Panc1 (cell line): ENCODE data around the gene AMIGO2. TPM values are rescaled to one million over a fixed set of nuclear protein-coding genes. Genes with fewer than 3 reads are reported as not detected.

Experiments used
- ATAC-seq: fragments of 200-7000 bp; cut with Tn5 transposase; 2 replicates; pipeline ENCODE4 v1.9.1; 2020; ENCODE audit warnings: mild to moderate bottlenecking, moderate library complexity
- BruUV-seq: library from RNA; stranded (reverse); fragments of 400-500 nt; replicated peaks from 2 replicates; lab custom pipeline; 2021; lab: Mats Ljungman, UMichigan
- CTCF ChIA-PET: fragments of 300-600 bp; sonication (Branson Sonifier 250); formaldehyde crosslinking; loops from one replicate; lab custom pipeline; 2022; ENCODE audit warnings: antibody characterized with exemption; lab: Charles Lee
- POLR2A ChIA-PET: fragments of 300-600 bp; sonication (Branson Sonifier 250); formaldehyde crosslinking; loops from one replicate; lab custom pipeline; 2022; ENCODE audit warnings: antibody characterized with exemption; lab: Charles Lee
- DNase-seq: peaks from one replicate; pipeline ENCODE4 v3.0.0-alpha.2; 2010; ENCODE audit warnings: low read depth, low spot score
- H3K27ac ChIP-seq: 2 replicates; pipeline ENCODE4 v1.5.1; 2011; ENCODE audit warnings: mild to moderate bottlenecking, low read length, inconsistent platforms
- H3K27me3 ChIP-seq: fragments of 200-500 bp; sonication (Bioruptor generic); 2 replicates; pipeline ENCODE4 v1.6.0; 2014; ENCODE audit warnings: low read length, inconsistent platforms; ENCODE audit not compliant: control insufficient read depth, insufficient read depth
- H3K36me3 ChIP-seq: fragments of 200-500 bp; sonication (Bioruptor generic); 2 replicates; pipeline ENCODE4 v1.5.1; 2014; ENCODE audit warnings: inconsistent platforms, mild to moderate bottlenecking, low read length, moderate library complexity; ENCODE audit not compliant: control insufficient read depth, insufficient read depth
- H3K4me1 ChIP-seq: 2 replicates; pipeline ENCODE4 v1.5.1; 2011; ENCODE audit warnings: inconsistent platforms, mild to moderate bottlenecking, low read length, moderate library complexity; ENCODE audit not compliant: control insufficient read depth, insufficient read depth
- H3K4me3 ChIP-seq, 2 experiments: 2 replicates each; pipeline ENCODE4 v1.5.1; 2011 to 2012; ENCODE audit warnings: low read depth in 2 of 2, low read length in 2 of 2, mild to moderate bottlenecking in 2 of 2, inconsistent platforms in 1 of 2, moderate library complexity in 1 of 2
- H3K9me3 ChIP-seq: fragments of 200-500 bp; sonication (Bioruptor generic); 2 replicates; pipeline ENCODE4 v1.5.1; 2014; ENCODE audit warnings: low read depth, mild to moderate bottlenecking, inconsistent platforms, low read length, moderate library complexity; ENCODE audit not compliant: control insufficient read depth, insufficient read depth
- CTCF ChIP-seq: fragments of 450-650 bp; IDR thresholded peaks from 2 replicates; pipeline ENCODE4 v1.5.1; 2017; ENCODE audit warnings: mild to moderate bottlenecking
- POLR2AphosphoS5 ChIP-seq: IDR thresholded peaks from 2 replicates; pipeline ENCODE4 v1.6.1; 2012; ENCODE audit warnings: mild to moderate bottlenecking, low read depth, low read length, moderate library complexity
- SIN3A ChIP-seq: IDR thresholded peaks from 2 replicates; pipeline ENCODE4 v1.6.1; 2012; ENCODE audit warnings: low read depth, mild to moderate bottlenecking, low read length, moderate library complexity, borderline replicate concordance; ENCODE audit not compliant: insufficient read depth
- TCF7L2 ChIP-seq: IDR thresholded peaks from 2 replicates; pipeline ENCODE4 v1.6.1; 2011; ENCODE audit warnings: mild to moderate bottlenecking, low read depth, low read length, inconsistent platforms
- in situ Hi-C: cut with HindIII; loops from 2 replicates; pipeline ENCODE4 v1.10.0; 2016; ENCODE audit warnings: low sequenced_read_pairs, low pct_unique_long_range_greater_than_20kb
- intact Hi-C: fragments of 100-400 bp; cut with micrococcal nuclease; formaldehyde crosslinking; loops from one replicate; pipeline ENCODE4 v1.10.0; 2022; ENCODE audit not compliant: unreplicated experiment
- total RNA-seq: library from RNA; stranded (reverse); gene quantifications from one replicate; pipeline ENCODE4 v1.2.1, GENCODE V29; 2021; ENCODE audit not compliant: unreplicated experiment
- TF ChIP-seq, protein P1 (sequence below), 2 experiments: IDR thresholded peaks; 2 replicates each; pipeline ENCODE4 v1.6.1; 2011 to 2012; ENCODE audit warnings: low read depth in 2 of 2, control low read depth in 1 of 2, low read length in 1 of 2, mild to moderate bottlenecking in 1 of 2, moderate library complexity in 1 of 2; ENCODE audit not compliant: insufficient read depth in 1 of 2

The AMIGO2 gene
- total RNA-seq, 1 experiment from 2014 or later = 21.8 TPM

GRCh38 chr12:47124451-47124850 is 44.7 kb upstream of the AMIGO2 start:
- BruUV-seq = no TSS peak
- POLR2A ChIA-PET = no interaction called here
- CTCF ChIA-PET = no interaction called here
- DNase-seq = no peak
- Histone ChIP-seq H3K36me3 (no peaks in the 10 kb centered on the region), H3K4me3 (no peak overlapping the region), H3K9me3 (no peaks in the 10 kb centered on the region), H3K27ac (no peak overlapping the region), H3K4me1 (no peaks in the 10 kb centered on the region), H3K27me3 (no peaks in the 10 kb centered on the region)
- intact Hi-C loops (no loop called here), in situ Hi-C loops (no loop called here)
- no peak for ATAC-seq
- TF ChIP-seq, protein P1, sequence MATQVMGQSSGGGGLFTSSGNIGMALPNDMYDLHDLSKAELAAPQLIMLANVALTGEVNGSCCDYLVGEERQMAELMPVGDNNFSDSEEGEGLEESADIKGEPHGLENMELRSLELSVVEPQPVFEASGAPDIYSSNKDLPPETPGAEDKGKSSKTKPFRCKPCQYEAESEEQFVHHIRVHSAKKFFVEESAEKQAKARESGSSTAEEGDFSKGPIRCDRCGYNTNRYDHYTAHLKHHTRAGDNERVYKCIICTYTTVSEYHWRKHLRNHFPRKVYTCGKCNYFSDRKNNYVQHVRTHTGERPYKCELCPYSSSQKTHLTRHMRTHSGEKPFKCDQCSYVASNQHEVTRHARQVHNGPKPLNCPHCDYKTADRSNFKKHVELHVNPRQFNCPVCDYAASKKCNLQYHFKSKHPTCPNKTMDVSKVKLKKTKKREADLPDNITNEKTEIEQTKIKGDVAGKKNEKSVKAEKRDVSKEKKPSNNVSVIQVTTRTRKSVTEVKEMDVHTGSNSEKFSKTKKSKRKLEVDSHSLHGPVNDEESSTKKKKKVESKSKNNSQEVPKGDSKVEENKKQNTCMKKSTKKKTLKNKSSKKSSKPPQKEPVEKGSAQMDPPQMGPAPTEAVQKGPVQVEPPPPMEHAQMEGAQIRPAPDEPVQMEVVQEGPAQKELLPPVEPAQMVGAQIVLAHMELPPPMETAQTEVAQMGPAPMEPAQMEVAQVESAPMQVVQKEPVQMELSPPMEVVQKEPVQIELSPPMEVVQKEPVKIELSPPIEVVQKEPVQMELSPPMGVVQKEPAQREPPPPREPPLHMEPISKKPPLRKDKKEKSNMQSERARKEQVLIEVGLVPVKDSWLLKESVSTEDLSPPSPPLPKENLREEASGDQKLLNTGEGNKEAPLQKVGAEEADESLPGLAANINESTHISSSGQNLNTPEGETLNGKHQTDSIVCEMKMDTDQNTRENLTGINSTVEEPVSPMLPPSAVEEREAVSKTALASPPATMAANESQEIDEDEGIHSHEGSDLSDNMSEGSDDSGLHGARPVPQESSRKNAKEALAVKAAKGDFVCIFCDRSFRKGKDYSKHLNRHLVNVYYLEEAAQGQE (IDR thresholded peaks at IDR 0.05; ENCODE audit: insufficient read depth in 1 of 2, low read depth in 2 of 2, low read length in 1 of 2) = no peak
- no peak for TF ChIP-seq TCF7L2
- no peak for TF ChIP-seq CTCF
- TF ChIP-seq SIN3A = no peak
- no peak for TF ChIP-seq POLR2AphosphoS5

DNA sequence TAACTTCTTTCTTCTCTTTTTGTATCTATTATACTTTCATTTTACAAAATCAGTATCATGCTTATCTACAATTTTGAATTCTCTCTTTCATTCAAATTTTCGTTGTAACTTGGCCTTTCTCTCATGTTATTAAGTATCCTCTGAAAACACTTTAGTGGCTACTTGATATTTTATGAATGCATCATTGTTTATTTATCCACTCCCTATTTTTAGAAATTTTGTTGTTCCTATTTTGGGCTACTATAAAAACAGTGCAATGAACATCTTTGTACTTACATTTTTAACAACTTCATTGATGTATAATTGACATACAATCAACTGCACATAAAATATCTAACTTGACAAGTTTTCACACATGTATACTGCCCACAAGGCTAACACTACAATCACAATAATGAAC is 44.0 kb upstream of the AMIGO2 start:
- no peak overlapping the region for H3K4me3 ChIP-seq
- BruUV-seq = no TSS peak
- ChIA-PET CTCF (no interaction called here), POLR2A (no interaction called here)
- no peaks in the 10 kb centered on the region for H3K27me3 ChIP-seq
- ATAC-seq = no peak
- no peaks in the 10 kb centered on the region for H3K4me1 ChIP-seq
- H3K27ac ChIP-seq = no peak overlapping the region
- intact Hi-C loops = no loop called here
- TF ChIP-seq SIN3A (no peak), POLR2AphosphoS5 (no peak), TCF7L2 (no peak), CTCF (no peak)
- TF ChIP-seq, protein P1 (IDR thresholded peaks at IDR 0.05; ENCODE audit: insufficient read depth in 1 of 2, low read depth in 2 of 2, low read length in 1 of 2) = no peak
- H3K9me3 ChIP-seq = no peaks in the 10 kb centered on the region
- in situ Hi-C loops = no loop called here
- DNase-seq = no peak
- no peaks in the 10 kb centered on the region for H3K36me3 ChIP-seq
